GM12878 (cell line): ENCODE results near the gene YAP1. TPM values are rescaled to one million over a fixed set of nuclear protein-coding genes. Genes with fewer than 3 reads are reported as not detected.

Experiments
- ATAC-seq: fragments of 200-7000 bp; cut with Tn5 transposase; 3 replicates; pipeline ENCODE4 v1.9.1; 2020; ENCODE audit warnings: mild to moderate bottlenecking, moderate library complexity
- BruUV-seq: library from RNA; stranded (reverse); fragments of 400-500 nt; replicated peaks from 2 replicates; lab custom pipeline; 2021; lab: Mats Ljungman, UMichigan
- CTCF ChIA-PET: fragments of 300-600 bp; sonication (Branson Sonifier 250); formaldehyde crosslinking; extraction: SDS; loops from one replicate; lab custom pipeline; 2021; ENCODE audit warnings: inconsistent platforms; lab: Yijun Ruan, JAX
- POLR2A ChIA-PET: fragments of 350-600 bp; formaldehyde crosslinking; extraction: SDS; loops from one replicate; lab custom pipeline; 2021; ENCODE audit warnings: inconsistent platforms; lab: Charles Lee
- RAD21 ChIA-PET: fragments of 300-600 bp; sonication (Branson Sonifier 250); formaldehyde crosslinking; loops from one replicate; lab custom pipeline; 2023; ENCODE audit warnings: antibody characterized with exemption; ENCODE audit not compliant: unreplicated experiment; lab: Charles Lee
- SMC1A ChIA-PET: fragments of 300-600 bp; sonication (Branson Sonifier 250); formaldehyde crosslinking; loops from one replicate; lab custom pipeline; 2023; ENCODE audit not compliant: unreplicated experiment, uncharacterized antibody; lab: Charles Lee
- DNase-seq: peaks from one replicate; pipeline ENCODE4 v3.0.0-alpha.2; 2011; ENCODE audit warnings: low read depth, low spot score
- FAIRE-seq: peaks from 3 replicates; lab custom pipeline; 2011; peaks lifted over from hg19 to GRCh38; lab: Jason Lieb, UNC
- H2AFZ ChIP-seq: 2 replicates; pipeline ENCODE4 v1.6.0; 2011; ENCODE audit warnings: low read depth, low read length, control low read depth; ENCODE audit not compliant: control insufficient read depth
- H3K27ac ChIP-seq: 2 replicates; pipeline ENCODE4 v1.5.1; 2011; ENCODE audit warnings: control low read depth; ENCODE audit not compliant: control insufficient read depth, insufficient read depth
- H3K27me3 ChIP-seq, 2 experiments: replicated peaks in 1 of 2; 2 replicates each; pipeline versions ENCODE4 v1.6.0 to v1.6.1; 2011; ENCODE audit warnings: low read length in 1 of 2; ENCODE audit not compliant: control insufficient read depth in 2 of 2, insufficient read depth in 2 of 2
- H3K36me3 ChIP-seq, 2 experiments: 2 replicates each; pipeline ENCODE4 v1.5.1; 2011; ENCODE audit warnings: low read length in 1 of 2; ENCODE audit not compliant: control insufficient read depth in 2 of 2, insufficient read depth in 2 of 2
- H3K4me1 ChIP-seq: 2 replicates; pipeline ENCODE4 v1.6.1; 2011; ENCODE audit warnings: mild to moderate bottlenecking, low read length, moderate library complexity, mixed read lengths; ENCODE audit not compliant: control insufficient read depth, insufficient read depth
- H3K4me2 ChIP-seq: 2 replicates; pipeline ENCODE4 v1.6.0; 2011; ENCODE audit warnings: control low read depth; ENCODE audit not compliant: control insufficient read depth, insufficient read depth
- H3K4me3 ChIP-seq: fragments of 200-600 bp; sonication (generic); 2 replicates; pipeline ENCODE4 v1.5.1; 2016
- H3K79me2 ChIP-seq: 2 replicates; pipeline ENCODE4 v1.6.0; 2011; ENCODE audit warnings: low read length; ENCODE audit not compliant: control insufficient read depth, insufficient read depth
- H3K9ac ChIP-seq: 2 replicates; pipeline ENCODE4 v1.8.0; 2011; ENCODE audit warnings: low read length, control low read depth, mixed read lengths; ENCODE audit not compliant: control insufficient read depth, insufficient read depth
- H3K9me3 ChIP-seq: replicated peaks from 3 replicates; pipeline ENCODE4 v1.5.1; 2011; ENCODE audit warnings: mild to moderate bottlenecking, low read length; ENCODE audit not compliant: control insufficient read depth, insufficient read depth
- H4K20me1 ChIP-seq: 2 replicates; pipeline ENCODE4 v1.6.0; 2011; ENCODE audit not compliant: control insufficient read depth, insufficient read depth
- BACH1 ChIP-seq: fragments of 450-650 bp; IDR thresholded peaks from 2 replicates; pipeline ENCODE4 v1.6.1; 2017; ENCODE audit warnings: mild to moderate bottlenecking, borderline replicate concordance
- CHD2 ChIP-seq: IDR thresholded peaks from 2 replicates; pipeline ENCODE4 v1.6.1; 2011; ENCODE audit warnings: low read depth, low read length, improper control_type of control experiment, borderline replicate concordance
- FOS ChIP-seq: IDR thresholded peaks from 3 replicates; pipeline ENCODE4 v1.6.1; 2011; ENCODE audit warnings: borderline replicate concordance; ENCODE audit not compliant: insufficient read length; ENCODE audit errors: extremely low read depth
- NBN ChIP-seq: fragments of 450-650 bp; IDR thresholded peaks from 2 replicates; pipeline ENCODE4 v1.6.1; 2016
- NR2F1 ChIP-seq: fragments of 450-650 bp; conservative IDR thresholded peaks from 2 replicates; pipeline ENCODE4 v1.6.1; 2017; ENCODE audit warnings: mild to moderate bottlenecking
- SPI1 ChIP-seq: IDR thresholded peaks from 2 replicates; pipeline ENCODE4 v1.6.1; 2011; ENCODE audit warnings: low read depth, mild to moderate bottlenecking, low read length, moderate library complexity, borderline replicate concordance; ENCODE audit not compliant: insufficient read depth
- TAF1 ChIP-seq: IDR thresholded peaks from 2 replicates; pipeline ENCODE4 v1.6.1; 2011; ENCODE audit warnings: mild to moderate bottlenecking, low read depth, low read length, borderline replicate concordance
- TCF3 ChIP-seq: IDR thresholded peaks from 2 replicates; pipeline ENCODE4 v1.6.1; 2012; ENCODE audit warnings: low read depth, mild to moderate bottlenecking, low read length, borderline replicate concordance; ENCODE audit not compliant: insufficient read depth
- ZNF274 ChIP-seq: IDR thresholded peaks from one replicate; pipeline ENCODE4 v1.8.0; 2011; ENCODE audit not compliant: insufficient read length, insufficient read depth
- WGBS: methylation state at CpG from one replicate; pipeline ENCODE4 v1.1.6; 2016; ENCODE audit warnings: low lambda C conversion rate; ENCODE audit not compliant: insufficient replicate concordance, insufficient coverage; ENCODE audit errors: missing lambda C conversion rate; 5-methylcytosine and 5-hydroxymethylcytosine counted together
- in situ Hi-C: fragments of 300-500 bp; cut with MboI; formaldehyde crosslinking; loops from 9 replicates; pipeline ENCODE4 v1.14.3; 2018; ENCODE audit warnings: mixed read lengths
- intact Hi-C: fragments of 100-400 bp; cut with micrococcal nuclease; formaldehyde crosslinking; loops from one replicate; pipeline ENCODE4 v1.14.2; 2022; ENCODE audit not compliant: unreplicated experiment
- polyA plus RNA-seq, 11 experiments: library from polyadenylated mRNA; depleted of rRNA in 4 of 11; unstranded in 6 of 11; stranded (reverse) in 5 of 11; fragments of >200 nt; fragmentation: Nextera tagmentation in 4 of 11; fragmentation: Illumina TruSeq in 1 of 11; extraction: Ambion mirVana in 4 of 11; extraction: Trizol in 1 of 11; gene quantifications; 1 replicate in 1 of 11; 2 replicates in 10 of 11; pipeline versions ENCODE4 v1.2.1 to v1.2.3, GENCODE V29; 2011 to 2016; ENCODE audit warnings: inconsistent platforms in 2 of 11, missing spikeins in 2 of 11, low read depth in 1 of 11
- total RNA-seq, 4 experiments: library from RNA; depleted of rRNA in 3 of 4; stranded (reverse); fragments of >200 nt in 3 of 4; fragmentation: Illumina TruSeq in 1 of 4; extraction: Trizol in 1 of 4; gene quantifications; 2 replicates each; pipeline versions ENCODE4 v1.2.1 to v1.2.3, GENCODE V29; 2013 to 2021
- TF ChIP-seq, protein P1 (sequence below): fragments of 450-650 bp; IDR thresholded peaks from 2 replicates; pipeline ENCODE4 v1.6.1; 2014; ENCODE audit warnings: mild to moderate bottlenecking

YAP1 gene
- total and polyA plus RNA-seq, 10 of the 15 experiments (the other 5 are each of a cell fraction or from before 2014, with no cell fraction given): 0.03 to 0.33 (median 0.10) TPM; not detected in 6

DNA sequence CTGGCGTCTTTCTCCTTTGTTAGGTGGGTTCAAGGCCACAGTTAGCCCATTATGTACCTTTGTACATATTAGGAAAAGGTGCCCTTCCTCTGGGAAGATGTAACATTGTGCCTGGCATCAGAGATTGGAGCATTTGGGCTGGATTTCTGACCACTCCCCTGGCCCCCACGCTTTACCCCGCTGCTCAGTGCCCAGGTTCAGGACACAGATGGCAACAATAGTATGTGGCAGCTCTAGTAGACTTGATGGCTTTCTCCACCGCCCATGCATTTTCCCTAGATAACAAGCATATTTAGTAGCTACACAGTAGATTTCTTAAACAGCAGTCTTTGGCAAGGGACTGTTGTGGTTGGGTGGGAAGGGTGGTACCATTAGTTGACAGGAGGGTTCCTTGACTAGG is 53.1 kb downstream of the YAP1 start:
- ChIA-PET SMC1A (interaction anchor here (0.6 kb wide), 1 partner anchor 136 kb away, joined by 3 read pairs; no protein-coding TSS in a partner anchor), CTCF (no interaction called here), RAD21 (no interaction called here), POLR2A (no interaction called here)
- Histone ChIP-seq H3K4me2 (no peak overlapping the region), H3K27me3 (no peaks in the 10 kb centered on the region), H2AFZ (no peak overlapping the region), H3K27ac (no peak overlapping the region), H3K36me3 (no peaks in the 10 kb centered on the region), H3K4me3 (no peak overlapping the region), H4K20me1 (no peaks in the 10 kb centered on the region), H3K4me1 (no peaks in the 10 kb centered on the region), H3K9me3 (no peaks in the 10 kb centered on the region), H3K79me2 (no peaks in the 10 kb centered on the region), H3K9ac (no peak overlapping the region)
- TF ChIP-seq, protein P1, sequence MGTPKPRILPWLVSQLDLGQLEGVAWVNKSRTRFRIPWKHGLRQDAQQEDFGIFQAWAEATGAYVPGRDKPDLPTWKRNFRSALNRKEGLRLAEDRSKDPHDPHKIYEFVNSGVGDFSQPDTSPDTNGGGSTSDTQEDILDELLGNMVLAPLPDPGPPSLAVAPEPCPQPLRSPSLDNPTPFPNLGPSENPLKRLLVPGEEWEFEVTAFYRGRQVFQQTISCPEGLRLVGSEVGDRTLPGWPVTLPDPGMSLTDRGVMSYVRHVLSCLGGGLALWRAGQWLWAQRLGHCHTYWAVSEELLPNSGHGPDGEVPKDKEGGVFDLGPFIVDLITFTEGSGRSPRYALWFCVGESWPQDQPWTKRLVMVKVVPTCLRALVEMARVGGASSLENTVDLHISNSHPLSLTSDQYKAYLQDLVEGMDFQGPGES: no peak
- TF ChIP-seq BACH1 (no peak), NBN (no peak), FOS (no peak), TCF3 (no peak), ZNF274 (no peak), SPI1 (no peak), NR2F1 (no peak), TAF1 (no peak), CHD2 (no peak)
- no TSS peak for BruUV-seq
- WGBS: 42% methylated on average over 4 of the region's 4 CpGs
- intact Hi-C loops: no loop called here
- FAIRE-seq (no peak), DNase-seq (no peak), ATAC-seq (no peak)
- in situ Hi-C loops: no loop called here
